ENCODE results near the gene PTPRN2.

The PTPRN2 gene

DNA sequence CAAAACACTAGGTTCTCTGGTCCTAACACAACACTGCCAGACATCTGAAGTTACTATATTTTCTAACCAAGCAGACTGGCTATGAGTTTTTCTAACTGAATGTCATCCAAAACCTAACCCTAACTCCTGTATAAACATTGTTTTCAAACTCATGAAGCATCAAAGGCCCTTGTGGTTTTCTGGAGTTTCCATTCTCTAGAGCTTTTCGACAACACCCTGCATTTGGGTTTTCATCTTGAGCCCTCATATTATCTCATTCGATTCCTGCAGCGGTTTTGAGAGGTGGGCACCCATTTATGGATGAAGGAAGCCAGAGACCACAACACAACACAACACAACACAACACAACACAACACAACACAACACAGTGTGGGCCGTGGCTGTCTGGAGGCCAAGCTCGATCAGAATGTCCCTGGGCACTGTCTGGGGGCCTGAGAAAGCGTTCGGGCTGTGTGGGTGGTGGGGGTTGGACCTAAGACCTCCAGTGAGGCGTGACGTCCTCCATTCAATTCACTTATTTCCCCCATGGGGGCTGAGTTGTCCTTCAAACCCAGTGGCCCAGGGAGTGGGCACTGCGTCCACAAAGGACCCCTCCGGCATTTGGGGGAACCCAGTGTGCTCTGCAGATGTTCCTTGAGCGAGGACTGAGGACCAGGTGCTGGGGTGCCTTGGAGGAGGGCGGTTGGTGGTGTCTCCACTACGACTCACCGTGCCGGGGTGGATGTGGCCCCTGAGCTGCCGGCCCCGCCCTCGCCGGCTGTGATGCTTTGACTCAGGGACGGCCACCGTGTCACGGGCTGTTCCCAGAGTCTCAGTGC is 760.4 kb downstream of the PTPRN2 start:
- ATAC-seq (replicated peaks) (no peak), DNase-seq (no peak)
- H3K27me3 Mint-ChIP-seq, result no peaks in the 10 kb centered on the region

DNA sequence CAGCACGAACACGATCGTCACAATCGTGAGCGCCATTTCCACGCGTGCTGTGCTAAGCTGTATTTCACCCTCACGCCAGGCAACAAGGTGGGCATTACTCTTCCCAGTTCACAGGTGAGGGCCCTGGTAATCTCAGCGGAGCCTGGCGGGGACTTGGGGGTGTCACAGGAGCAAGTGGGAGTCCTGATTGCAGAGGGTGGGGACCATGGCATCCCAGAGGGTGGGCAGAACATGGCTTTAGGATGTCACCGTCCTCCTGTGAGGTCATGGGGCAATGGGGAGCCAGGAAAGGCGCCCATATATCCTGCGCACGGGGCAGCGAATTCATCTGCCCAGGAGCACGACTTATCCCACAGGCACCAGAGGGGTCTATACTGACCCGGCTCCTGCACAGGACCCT is 761.1 kb downstream of the PTPRN2 start:
- no peak overlapping the region for H3K4me3 Mint-ChIP-seq

More for the DNA sequence above, 760.4 kb downstream of the PTPRN2 start:
- no peaks in the 10 kb centered on the region for H3K9me3 Mint-ChIP-seq
- no peak overlapping the region for H3K4me3 Mint-ChIP-seq
- H3K36me3 Mint-ChIP-seq (ENCODE audit: insufficient read depth), result no peaks in the 10 kb centered on the region
- no peaks in the 10 kb centered on the region for H3K4me1 Mint-ChIP-seq (ENCODE audit: low read depth in 2 of 2)
- no peak overlapping the region for H3K27ac Mint-ChIP-seq

DNA sequence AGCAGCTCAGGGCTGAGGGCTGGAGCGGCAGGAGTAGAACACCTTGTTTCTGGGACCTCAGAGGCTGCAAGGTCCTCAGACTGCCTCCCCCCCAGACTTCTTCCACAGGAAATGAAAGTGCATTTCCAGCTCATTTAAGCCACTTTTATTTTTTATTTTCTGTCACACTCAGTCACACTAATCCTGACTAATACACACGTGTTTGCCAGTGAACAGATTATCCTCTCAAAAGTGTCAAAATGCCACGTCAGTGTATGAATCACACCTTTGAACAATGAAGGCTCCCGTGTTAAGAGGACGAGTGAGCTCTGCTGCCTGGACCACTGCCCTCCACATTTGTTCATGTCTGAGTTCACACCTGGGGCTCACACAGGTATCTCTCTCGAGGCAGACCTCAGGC is 762.3 kb downstream of the PTPRN2 start:
- H3K36me3 Mint-ChIP-seq (ENCODE audit: insufficient read depth), result no peaks in the 10 kb centered on the region
- ATAC-seq (replicated peaks), result no peak
- no peaks in the 10 kb centered on the region for H3K4me1 Mint-ChIP-seq (ENCODE audit: low read depth in 2 of 2)
- H3K4me3 Mint-ChIP-seq, result no peak overlapping the region
- H3K27me3 Mint-ChIP-seq, result no peaks in the 10 kb centered on the region
- no peaks in the 10 kb centered on the region for H3K9me3 Mint-ChIP-seq
- no peak overlapping the region for H3K27ac Mint-ChIP-seq
- DNase-seq, result no peak

More for the DNA sequence above, 761.1 kb downstream of the PTPRN2 start:
- H3K36me3 Mint-ChIP-seq (ENCODE audit: insufficient read depth), result no peaks in the 10 kb centered on the region
- H3K27me3 Mint-ChIP-seq, result no peaks in the 10 kb centered on the region
- no peak overlapping the region for H3K27ac Mint-ChIP-seq
- no peaks in the 10 kb centered on the region for H3K4me1 Mint-ChIP-seq (ENCODE audit: low read depth in 2 of 2)
- DNase-seq (no peak), ATAC-seq (replicated peaks) (no peak)
- no peaks in the 10 kb centered on the region for H3K9me3 Mint-ChIP-seq

DNA sequence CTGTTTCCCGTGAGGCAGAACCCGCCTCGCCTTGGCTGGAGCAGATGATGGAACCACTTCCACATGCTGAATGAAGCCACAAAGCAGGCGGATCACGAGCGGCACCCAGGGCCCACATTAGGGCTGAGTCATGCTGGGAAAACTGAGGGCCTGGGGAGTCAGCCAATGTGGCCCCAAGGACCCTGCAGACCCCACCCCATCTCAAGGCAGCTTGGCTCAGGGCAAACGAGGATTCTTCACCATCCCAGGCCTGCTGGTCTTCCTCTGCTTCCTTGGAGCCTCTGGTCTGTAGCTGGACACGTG is 762.9 kb downstream of the PTPRN2 start:
- ATAC-seq (replicated peaks), result no peak
- Mint-ChIP-seq H3K4me3 (no peak overlapping the region), H3K9me3 (no peaks in the 10 kb centered on the region), H3K27ac (no peak overlapping the region), H3K36me3 (ENCODE audit: insufficient read depth) (no peaks in the 10 kb centered on the region), H3K27me3 (no peaks in the 10 kb centered on the region), H3K4me1 (ENCODE audit: low read depth in 2 of 2) (no peaks in the 10 kb centered on the region)
- no peak for DNase-seq

- H3K36me3 Mint-ChIP-seq (ENCODE audit: insufficient read depth), result no peaks in the 10 kb centered on the region
- H3K4me1 Mint-ChIP-seq (ENCODE audit: low read depth in 2 of 2), result no peaks in the 10 kb centered on the region
- ATAC-seq (replicated peaks) (no peak), DNase-seq (no peak)
- H3K27ac Mint-ChIP-seq, result no peak overlapping the region
- H3K4me3 Mint-ChIP-seq, result no peak overlapping the region
- H3K27me3 Mint-ChIP-seq, result no peaks in the 10 kb centered on the region
- no peaks in the 10 kb centered on the region for H3K9me3 Mint-ChIP-seq
These were observed 763.4 kb downstream of the PTPRN2 start for GRCh38 chr7:157824011-157824818.

- Mint-ChIP-seq H3K27ac (no peak overlapping the region), H3K9me3 (no peaks in the 10 kb centered on the region), H3K4me1 (ENCODE audit: low read depth in 2 of 2) (no peaks in the 10 kb centered on the region), H3K27me3 (no peaks in the 10 kb centered on the region), H3K4me3 (no peak overlapping the region), H3K36me3 (ENCODE audit: insufficient read depth) (no peaks in the 10 kb centered on the region)
- ATAC-seq (replicated peaks) (no peak), DNase-seq (no peak)
These were observed 765.0 kb downstream of the PTPRN2 start for GRCh38 chr7:157822688-157823031.

- H3K4me3 Mint-ChIP-seq, result no peak overlapping the region
- H3K27ac Mint-ChIP-seq, result no peak overlapping the region
- DNase-seq (no peak), ATAC-seq (replicated peaks) (no peak)
- no peaks in the 10 kb centered on the region for H3K9me3 Mint-ChIP-seq
- H3K4me1 Mint-ChIP-seq (ENCODE audit: low read depth in 2 of 2), result no peaks in the 10 kb centered on the region
- H3K36me3 Mint-ChIP-seq (ENCODE audit: insufficient read depth), result no peaks in the 10 kb centered on the region
- no peaks in the 10 kb centered on the region for H3K27me3 Mint-ChIP-seq
These were observed 765.5 kb downstream of the PTPRN2 start for GRCh38 chr7:157821959-157822687.

- no peaks in the 10 kb centered on the region for H3K36me3 Mint-ChIP-seq (ENCODE audit: insufficient read depth)
- no peaks in the 10 kb centered on the region for H3K9me3 Mint-ChIP-seq
- no peak overlapping the region for H3K27ac Mint-ChIP-seq
- no peaks in the 10 kb centered on the region for H3K4me1 Mint-ChIP-seq (ENCODE audit: low read depth in 2 of 2)
- H3K4me3 Mint-ChIP-seq, result no peak overlapping the region
- no peak for DNase-seq
- H3K27me3 Mint-ChIP-seq, result no peaks in the 10 kb centered on the region
- ATAC-seq (replicated peaks), result no peak
These were observed 766.8 kb downstream of the PTPRN2 start for GRCh38 chr7:157820796-157821195.

DNA sequence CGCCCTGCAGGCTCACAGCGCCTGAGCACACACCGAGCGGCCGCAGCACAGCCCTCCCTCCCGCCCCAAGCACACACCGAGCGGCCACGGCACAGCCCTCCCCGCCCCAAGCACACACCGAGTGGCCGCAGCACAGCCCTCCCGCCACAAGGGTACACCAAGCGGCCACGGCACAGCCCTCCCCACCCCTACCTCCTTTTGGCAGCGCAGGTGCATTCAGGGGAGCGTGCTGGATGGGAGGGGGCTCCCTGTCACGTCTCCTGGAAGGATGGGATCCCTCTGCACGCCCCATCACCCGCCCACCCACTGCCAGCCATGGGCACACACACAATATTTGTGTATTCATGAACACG is 768.2 kb downstream of the PTPRN2 start:
- DNase-seq (no peak), ATAC-seq (replicated peaks) (no peak)
- Mint-ChIP-seq H3K9me3 (no peaks in the 10 kb centered on the region), H3K4me1 (ENCODE audit: low read depth in 2 of 2) (no peaks in the 10 kb centered on the region), H3K27me3 (no peaks in the 10 kb centered on the region), H3K27ac (no peak overlapping the region), H3K36me3 (ENCODE audit: insufficient read depth) (no peaks in the 10 kb centered on the region), H3K4me3 (no peak overlapping the region)

DNA sequence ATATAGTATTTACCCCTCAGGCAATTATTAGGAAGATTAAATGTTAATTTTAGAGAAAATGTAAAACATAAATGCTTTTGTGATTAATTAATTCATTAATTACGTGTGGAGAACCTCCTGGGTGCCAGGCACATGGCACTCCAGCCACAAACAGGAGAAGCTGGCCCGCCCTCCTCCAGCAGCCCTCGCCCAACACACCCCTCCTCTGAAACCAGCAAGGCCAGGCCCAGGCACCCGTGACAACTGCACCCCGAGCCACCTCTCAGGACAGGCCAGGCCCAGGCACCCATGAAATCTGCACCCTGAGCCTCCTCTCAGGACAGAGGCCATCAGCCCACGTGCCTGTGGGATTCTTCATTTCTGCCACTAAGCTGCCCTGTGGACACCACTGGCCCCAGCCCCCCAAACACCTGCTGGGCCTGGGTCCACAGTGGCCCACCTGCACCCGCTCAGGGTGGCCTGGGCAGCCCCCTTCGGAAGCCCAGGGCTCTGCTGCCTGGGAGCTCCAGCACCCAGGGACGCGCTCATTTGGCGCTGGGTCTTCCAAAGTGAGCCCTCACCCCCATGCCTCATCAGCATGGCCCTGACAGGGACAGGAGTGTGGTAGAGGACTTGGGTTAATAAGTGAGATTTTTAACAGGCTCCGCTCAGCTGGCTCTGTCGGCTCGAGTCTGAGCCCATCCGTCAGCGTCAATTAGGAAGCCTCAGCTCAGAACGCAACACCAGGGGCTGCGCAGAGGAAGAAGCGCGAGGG is 768.7 kb downstream of the PTPRN2 start:
- ATAC-seq (replicated peaks), result no peak
- DNase-seq, result no peak
- H3K9me3 Mint-ChIP-seq, result no peaks in the 10 kb centered on the region
- H3K4me3 Mint-ChIP-seq, result no peak overlapping the region
- no peaks in the 10 kb centered on the region for H3K4me1 Mint-ChIP-seq (ENCODE audit: low read depth in 2 of 2)
- no peaks in the 10 kb centered on the region for H3K36me3 Mint-ChIP-seq (ENCODE audit: insufficient read depth)
- H3K27me3 Mint-ChIP-seq, result no peaks in the 10 kb centered on the region
- H3K27ac Mint-ChIP-seq, result no peak overlapping the region

GRCh38 chr7:157817944-157818700 is 769.5 kb downstream of the PTPRN2 start:
- no peak overlapping the region for H3K4me3 Mint-ChIP-seq
- no peaks in the 10 kb centered on the region for H3K9me3 Mint-ChIP-seq
- ATAC-seq (replicated peaks), result no peak
- H3K27ac Mint-ChIP-seq, result no peak overlapping the region
- DNase-seq, result no peak
- no peaks in the 10 kb centered on the region for H3K4me1 Mint-ChIP-seq (ENCODE audit: low read depth in 2 of 2)
- H3K27me3 Mint-ChIP-seq, result no peaks in the 10 kb centered on the region
- no peaks in the 10 kb centered on the region for H3K36me3 Mint-ChIP-seq (ENCODE audit: insufficient read depth)

DNA sequence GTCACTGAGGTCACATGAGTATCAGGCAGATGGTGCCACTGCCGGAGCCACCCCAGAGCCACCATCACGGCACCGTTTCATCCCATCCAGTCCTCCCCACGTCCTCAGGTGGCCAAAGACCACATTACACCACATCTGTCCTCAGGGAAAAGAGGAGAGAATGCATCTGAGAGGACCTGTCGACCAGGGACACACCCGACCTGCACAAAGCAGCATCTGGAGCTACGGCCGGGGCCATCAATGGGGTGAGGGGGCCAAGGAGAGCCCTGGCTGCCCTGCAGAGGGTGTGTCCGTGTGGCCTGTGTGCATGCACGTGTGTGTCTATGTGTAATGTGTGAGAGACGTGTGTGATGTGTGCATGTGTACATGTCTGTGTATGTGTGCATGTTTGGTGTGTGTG is 770.2 kb downstream of the PTPRN2 start:
- DNase-seq, result no peak
- Mint-ChIP-seq H3K27me3 (no peaks in the 10 kb centered on the region), H3K9me3 (no peaks in the 10 kb centered on the region), H3K36me3 (ENCODE audit: insufficient read depth) (no peaks in the 10 kb centered on the region), H3K27ac (no peak overlapping the region), H3K4me3 (no peak overlapping the region), H3K4me1 (ENCODE audit: low read depth in 2 of 2) (no peaks in the 10 kb centered on the region)
- no peak for ATAC-seq (replicated peaks)

Data from effector memory CD8-positive, alpha-beta T cell (primary cell).